ENCODE data around the gene VPS16. TPM values are rescaled to one million over a fixed set of nuclear protein-coding genes. Genes with fewer than 3 reads are reported as not detected.

The VPS16 gene
- total RNA-seq, 2 experiments from 2014 or later, result 32.6 to 39.0 TPM

- POLR2A ChIA-PET, result interaction anchor here (0.7 kb wide), 1 partner anchor 331 kb away, joined by 3 read pairs; no protein-coding TSS in a partner anchor
Measured at GRCh38 chr20:2859330-2860121, 19.0 kb downstream of the VPS16 start.

GRCh38 chr20:2864626-2865025 lies 24.1 kb downstream of the VPS16 start:
- Histone ChIP-seq H3K4me1 (ENCODE audit: insufficient read depth, low read length, poor library complexity, severe bottlenecking) (no peaks in the 10 kb centered on the region), H4K20me1 (ENCODE audit: insufficient read depth, low read length) (no peaks in the 10 kb centered on the region), H2AFZ (ENCODE audit: low read length) (no peak overlapping the region), H3K27ac (ENCODE audit: low read depth, low read length, poor library complexity, severe bottlenecking) (no peak overlapping the region), H3K36me3 (ENCODE audit: insufficient read depth, low read length) (peaks cover 6% of the 10 kb centered on the region; the same call in 1 of the 2 replicates), H3K4me3 (ENCODE audit: low read depth, low read length, poor library complexity, severe bottlenecking) (no peak overlapping the region), H3K4me2 (ENCODE audit: low read length) (no peak overlapping the region), H3K9me2 (ENCODE audit: insufficient read depth, low read length) (no peaks in the 10 kb centered on the region), H3K79me2 (ENCODE audit: insufficient read depth, low read depth, low read length) (no peaks in the 10 kb centered on the region), H3K9me3 (ENCODE audit: low read length) (no peaks in the 10 kb centered on the region)
- BruUV-seq (replicated peaks), result no TSS peak
- intact Hi-C loops (cut with micrococcal nuclease; ENCODE audit: unreplicated experiment), result loop anchor here (1.0 kb wide), 1 partner anchor 137 kb away; no protein-coding TSS in a partner anchor
- DNase-seq (ENCODE audit: low spot score), result no peak
- TF ChIP-seq EZH2phosphoT487 (IDR thresholded peaks at IDR 0.05; ENCODE audit: borderline replicate concordance, low read depth, low read length) (no peak), CTCF (conservative IDR thresholded peaks at IDR 0.05; ENCODE audit: low read length) (no peak)
- POLR2A ChIA-PET, result interaction anchor here (0.9 to 1.5 kb wide), 2 partner anchors 8 to 9 kb away, joined by 3 read pairs; partner anchors contain the start of gene PTPRA
- CTCF ChIA-PET (ENCODE audit: unreplicated experiment), result interaction anchor here (0.7 kb wide), 1 partner anchor 10 kb away, joined by 3 read pairs; no protein-coding TSS in a partner anchor

More at GRCh38 chr20:2859330-2860121, 19.0 kb downstream of the VPS16 start:
- Histone ChIP-seq H3K79me2 (ENCODE audit: insufficient read depth, low read depth, low read length) (no peaks in the 10 kb centered on the region), H3K4me2 (ENCODE audit: low read length) (no peak overlapping the region), H3K36me3 (ENCODE audit: insufficient read depth, low read length) (no peaks in the 10 kb centered on the region), H2AFZ (ENCODE audit: low read length) (no peak overlapping the region), H3K27ac (ENCODE audit: low read depth, low read length, poor library complexity, severe bottlenecking) (no peak overlapping the region), H3K9me2 (ENCODE audit: insufficient read depth, low read length) (no peaks in the 10 kb centered on the region), H3K4me3 (ENCODE audit: low read depth, low read length, poor library complexity, severe bottlenecking) (no peak overlapping the region), H3K9me3 (ENCODE audit: low read length) (no peaks in the 10 kb centered on the region), H4K20me1 (ENCODE audit: insufficient read depth, low read length) (no peaks in the 10 kb centered on the region), H3K4me1 (ENCODE audit: insufficient read depth, low read length, poor library complexity, severe bottlenecking) (no peaks in the 10 kb centered on the region)
- no peak for DNase-seq (ENCODE audit: low spot score)
- no peak for TF ChIP-seq CTCF (conservative IDR thresholded peaks at IDR 0.05; ENCODE audit: low read length)
- intact Hi-C loops (cut with micrococcal nuclease; ENCODE audit: unreplicated experiment), result loop anchor here (10.0 kb wide), 1 partner anchor 145 kb away; no protein-coding TSS in a partner anchor
- CTCF ChIA-PET (ENCODE audit: unreplicated experiment), result no interaction called here
- no TSS peak for BruUV-seq (replicated peaks)

- no peaks in the 10 kb centered on the region for H3K79me2 ChIP-seq (ENCODE audit: insufficient read depth, low read depth, low read length)
- H2AFZ ChIP-seq (ENCODE audit: low read length), result no peak overlapping the region
- H3K4me1 ChIP-seq (ENCODE audit: insufficient read depth, low read length, poor library complexity, severe bottlenecking), result no peaks in the 10 kb centered on the region
- DNase-seq (ENCODE audit: low spot score), result no peak
- H3K27ac ChIP-seq (ENCODE audit: low read depth, low read length, poor library complexity, severe bottlenecking), result no peak overlapping the region
- no peak overlapping the region for H3K4me2 ChIP-seq (ENCODE audit: low read length)
- H3K9me3 ChIP-seq (ENCODE audit: low read length), result no peaks in the 10 kb centered on the region
- POLR2A ChIA-PET, result interaction anchor here (0.5 to 1.5 kb wide), 2 partner anchors 9 to 16 kb away, joined by 3 read pairs; no protein-coding TSS in a partner anchor
- no peaks in the 10 kb centered on the region for H3K9me2 ChIP-seq (ENCODE audit: insufficient read depth, low read length)
- H3K4me3 ChIP-seq (ENCODE audit: low read depth, low read length, poor library complexity, severe bottlenecking), result no peak overlapping the region
- BruUV-seq (replicated peaks), result no TSS peak
- TF ChIP-seq CTCF (conservative IDR thresholded peaks at IDR 0.05; ENCODE audit: low read length), result no peak
- no peak for TF ChIP-seq EZH2phosphoT487 (IDR thresholded peaks at IDR 0.05; ENCODE audit: borderline replicate concordance, low read depth, low read length)
- H3K36me3 ChIP-seq (ENCODE audit: insufficient read depth, low read length), result peaks cover 6% of the 10 kb centered on the region; the same call in 1 of the 2 replicates
- no peaks in the 10 kb centered on the region for H4K20me1 ChIP-seq (ENCODE audit: insufficient read depth, low read length)
- CTCF ChIA-PET (ENCODE audit: unreplicated experiment), result interaction anchor here (1.0 kb wide), 1 partner anchor 136 kb away, joined by 3 read pairs; no protein-coding TSS in a partner anchor
- intact Hi-C loops (cut with micrococcal nuclease; ENCODE audit: unreplicated experiment), result loop anchor here (1.0 kb wide), 1 partner anchor 136 kb away; no protein-coding TSS in a partner anchor
Measured at GRCh38 chr20:2865101-2865500, 24.6 kb downstream of the VPS16 start.
